GM21515 (cell line): ENCODE results near the gene TBXA2R.

Source experiments
- ATAC-seq: cut with Tn5 transposase; IDR thresholded peaks from one replicate; pipeline ENCODE4 v1.9.1; 2021; ENCODE audit not compliant: unreplicated experiment

The TBXA2R gene

GRCh38 chr19:3620817-3621547 is 14.3 kb upstream of the TBXA2R start:
- no peak for ATAC-seq

DNA sequence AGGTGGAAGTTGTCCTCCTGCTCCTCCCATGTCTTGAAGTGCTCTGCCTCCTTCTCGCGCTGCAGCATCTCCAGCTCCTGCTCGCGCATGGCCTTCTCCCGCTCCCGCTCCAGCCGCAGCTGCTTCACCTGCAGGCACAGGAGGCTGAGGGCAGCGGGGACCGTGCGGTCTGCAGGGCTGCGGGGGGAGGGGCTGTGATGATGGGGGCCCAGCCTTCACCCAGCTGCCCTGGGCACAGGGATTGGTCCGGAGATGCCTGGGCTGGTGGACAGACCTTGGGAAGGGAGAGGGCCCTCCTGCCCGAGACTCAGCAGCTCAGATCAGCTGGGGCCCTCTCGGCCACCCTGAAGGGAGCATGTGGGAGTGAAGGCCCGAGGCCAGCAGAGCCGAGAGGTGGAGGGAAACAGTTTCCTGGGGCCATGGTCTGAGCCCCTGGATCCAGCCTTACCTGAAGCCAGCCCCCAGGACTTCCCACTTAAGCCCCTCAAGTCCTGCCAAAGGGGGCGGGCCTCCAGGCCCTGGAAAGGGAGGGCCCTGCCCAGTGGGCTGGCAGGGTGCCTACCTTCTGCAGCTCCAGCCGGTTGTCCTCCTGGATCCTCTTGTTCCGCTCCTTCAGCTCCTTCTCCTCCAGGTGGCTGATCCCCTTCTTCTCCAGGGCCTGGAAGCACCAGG is 13.6 kb upstream of the TBXA2R start:
- no peak for ATAC-seq

DNA sequence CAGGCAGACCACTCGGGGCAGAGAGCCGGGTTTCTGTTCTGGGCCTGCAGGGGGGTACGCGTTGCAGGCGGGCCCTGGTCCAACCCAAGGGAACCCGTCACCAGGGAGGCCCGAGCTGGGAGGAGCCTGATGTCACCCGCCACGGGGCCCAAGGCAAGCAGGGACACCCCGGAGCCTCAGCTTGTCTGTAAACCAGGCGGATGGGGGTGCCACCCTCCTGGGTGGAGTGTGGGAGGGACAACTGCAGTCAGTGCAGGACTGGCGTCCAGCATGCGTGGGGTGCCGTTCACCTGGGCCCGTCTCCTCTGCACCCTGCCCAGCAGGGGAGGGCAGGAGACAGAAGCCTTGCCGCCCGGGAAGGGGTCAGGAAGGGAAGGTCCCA is 12.9 kb upstream of the TBXA2R start:
- ATAC-seq, result no peak

GRCh38 chr19:3618811-3619630 is 12.3 kb upstream of the TBXA2R start:
- no peak for ATAC-seq

DNA sequence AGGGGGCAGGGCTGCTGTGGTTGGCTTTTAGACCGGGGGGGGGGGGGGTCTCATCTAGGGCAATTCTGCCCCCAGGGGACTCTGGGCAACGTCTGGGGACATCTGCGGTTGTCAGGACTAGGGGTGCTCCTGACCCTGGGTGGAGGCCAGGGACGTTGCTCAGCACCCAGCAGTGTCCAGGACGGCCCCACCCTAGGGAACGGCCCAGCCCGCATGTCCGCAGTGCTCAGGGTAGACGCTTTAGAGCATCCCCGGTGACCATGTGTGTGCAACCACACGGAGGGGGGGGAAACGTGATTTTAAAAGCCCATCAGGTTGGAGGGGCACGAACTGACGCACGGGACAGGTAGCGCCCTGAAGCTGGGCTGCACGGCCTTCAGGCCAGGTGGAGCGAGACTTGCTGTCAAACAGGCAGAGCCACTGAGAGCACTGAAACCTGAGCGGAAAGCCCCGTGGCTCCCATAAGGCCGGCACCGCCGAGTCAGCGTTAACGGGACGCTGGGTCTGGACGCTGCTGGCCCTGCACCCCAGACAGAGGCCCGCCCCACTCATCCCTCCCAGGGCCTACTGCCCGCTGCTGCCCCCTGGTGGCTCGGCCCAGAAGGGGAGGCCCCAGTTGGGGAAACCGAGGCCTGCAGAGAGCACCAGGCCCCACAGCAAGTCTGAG is 11.6 kb upstream of the TBXA2R start:
- ATAC-seq, result no peak

GRCh38 chr19:3617463-3617862 is 10.8 kb upstream of the TBXA2R start:
- ATAC-seq, result no peak

DNA sequence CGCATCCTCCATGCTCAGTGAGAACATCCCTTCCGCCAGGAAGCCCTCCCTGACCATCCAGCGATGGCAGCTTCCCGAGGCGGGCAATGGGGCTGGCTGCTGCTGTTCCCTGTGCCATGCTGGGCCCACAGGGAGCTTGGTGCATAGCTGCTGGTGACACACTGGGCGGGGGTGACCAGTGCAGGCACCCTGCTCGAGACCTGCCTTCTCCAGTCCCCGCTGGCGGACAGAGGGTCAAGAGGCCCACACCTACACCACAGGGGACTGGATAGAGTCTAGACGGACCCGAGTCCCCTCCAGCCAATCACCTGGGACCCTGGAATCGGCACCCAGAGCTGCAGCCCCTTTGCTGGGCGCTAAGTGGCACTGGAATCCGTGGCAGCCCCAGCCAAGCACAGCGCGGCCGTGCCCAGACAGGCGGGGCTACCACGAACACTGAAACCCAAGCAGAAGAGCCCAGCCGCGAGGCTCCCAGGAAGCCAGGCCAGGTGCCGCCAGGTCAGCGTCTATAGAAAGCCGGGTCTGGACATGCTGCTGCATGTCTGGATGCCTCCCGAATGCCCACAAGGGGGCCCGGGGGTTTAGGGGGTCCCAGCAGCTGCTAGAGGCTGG is 9.0 kb upstream of the TBXA2R start:
- no peak for ATAC-seq

DNA sequence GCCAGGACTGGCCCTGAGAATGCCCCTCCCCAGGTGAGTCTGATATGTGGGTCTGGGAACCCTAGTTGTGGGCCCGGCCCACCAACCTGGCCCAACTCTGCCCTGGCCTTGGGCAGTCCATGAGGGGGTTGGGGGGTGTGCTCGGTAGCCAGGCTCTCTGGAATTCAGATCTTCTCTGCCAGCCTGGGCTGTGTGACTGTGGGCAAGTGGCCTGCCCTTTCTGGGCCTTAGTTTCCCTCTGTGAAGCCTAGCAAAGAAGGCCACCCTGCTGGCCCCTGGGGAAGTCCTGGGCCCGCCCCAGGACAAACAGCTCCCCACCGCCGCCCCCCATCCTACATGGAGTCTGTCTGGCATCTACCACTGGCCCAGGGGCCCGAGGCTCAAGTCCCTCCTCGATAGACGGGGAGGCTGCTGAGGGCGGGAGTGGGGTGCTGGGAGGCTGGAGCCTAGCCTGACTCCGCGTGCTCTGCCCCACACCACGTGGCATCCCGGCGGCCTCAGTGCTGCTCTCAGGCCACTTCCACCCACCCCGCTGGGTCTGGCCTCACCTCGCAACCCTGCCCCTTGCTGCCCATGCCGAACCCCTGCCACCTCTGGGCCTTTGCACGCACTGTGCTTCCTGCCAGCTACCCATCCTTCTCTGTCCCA is 8.3 kb upstream of the TBXA2R start:
- ATAC-seq, result no peak

DNA sequence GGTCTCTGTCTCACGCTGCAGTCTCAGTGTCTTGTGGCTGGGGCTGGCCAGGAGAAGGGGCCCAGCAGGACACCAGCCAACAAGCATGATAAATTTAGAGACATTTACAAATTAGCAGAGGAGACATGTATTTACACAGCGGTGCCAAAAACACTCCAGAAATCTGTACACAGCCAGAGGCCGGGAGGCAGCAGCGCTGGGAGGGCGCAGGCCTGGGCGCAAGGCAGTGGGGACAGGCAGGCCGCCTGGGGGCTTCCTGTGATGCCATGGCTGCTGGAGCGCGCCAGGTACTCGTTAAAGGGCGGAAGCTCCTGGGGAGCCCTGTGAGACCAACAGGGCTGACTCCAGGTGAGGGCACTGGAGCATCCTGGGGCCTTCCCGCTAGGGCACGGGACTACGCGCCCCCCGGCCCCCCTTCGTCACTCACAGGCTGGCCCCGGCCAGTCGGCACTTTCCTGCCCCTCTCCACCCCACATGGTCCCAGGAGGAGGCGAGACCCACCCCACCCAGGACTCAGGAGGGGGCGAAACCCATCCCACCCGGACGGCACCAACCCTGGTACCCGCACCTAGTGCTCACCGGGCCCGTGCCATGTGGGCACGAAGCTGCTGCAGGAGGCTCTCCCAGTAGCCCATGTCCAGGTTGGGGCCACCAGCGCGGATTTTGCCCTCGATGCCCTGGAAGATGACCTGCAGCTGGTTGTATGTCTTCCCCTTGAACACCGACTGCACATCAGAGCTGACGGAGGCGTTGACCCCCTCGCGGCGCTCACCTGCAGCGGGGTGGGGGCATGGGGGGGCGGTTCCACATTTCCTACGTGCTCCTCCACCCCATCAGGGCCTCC is 7.4 kb upstream of the TBXA2R start:
- no peak for ATAC-seq

DNA sequence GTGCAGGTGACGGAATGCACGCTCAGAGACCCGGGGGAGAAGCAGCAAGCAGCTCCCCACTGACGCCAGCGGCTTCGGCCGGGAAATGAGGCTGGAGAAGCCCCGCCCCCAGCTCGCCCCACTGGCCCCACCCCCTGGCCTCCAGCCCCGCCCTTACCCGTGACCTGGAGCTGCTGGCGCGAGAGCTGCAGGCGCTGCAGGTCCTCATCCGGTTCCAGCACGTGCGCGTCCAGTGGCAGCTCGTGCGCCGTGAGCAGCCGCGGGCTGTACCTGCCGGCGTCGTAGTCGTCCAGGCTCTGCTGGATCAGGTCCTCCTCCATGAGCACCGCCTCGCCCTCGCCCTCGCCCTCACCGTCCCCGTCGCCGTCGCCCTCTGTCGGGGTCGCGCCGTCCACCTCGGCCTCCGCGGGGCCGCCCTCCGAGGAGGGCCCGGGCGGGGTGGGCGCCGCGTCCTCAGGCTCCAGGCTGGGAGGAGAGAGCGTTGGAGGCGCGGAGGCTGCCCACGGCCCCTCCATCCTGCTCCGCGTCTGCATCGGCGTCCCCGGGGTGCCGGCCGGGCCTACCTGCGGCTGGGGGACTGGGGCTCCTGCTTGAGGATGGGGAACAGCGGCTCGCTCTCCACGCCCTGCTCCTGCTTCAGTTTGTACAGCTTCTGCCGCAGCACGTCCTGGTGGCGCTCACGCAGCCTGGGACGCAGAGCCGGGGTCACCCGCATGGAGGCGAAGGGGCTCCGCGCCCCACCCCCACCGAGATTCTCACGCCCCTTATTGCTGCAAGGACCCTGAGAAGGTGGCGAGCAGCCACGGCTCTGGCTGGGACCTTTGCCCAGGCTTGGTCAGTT is 6.4 kb upstream of the TBXA2R start:
- no peak for ATAC-seq

DNA sequence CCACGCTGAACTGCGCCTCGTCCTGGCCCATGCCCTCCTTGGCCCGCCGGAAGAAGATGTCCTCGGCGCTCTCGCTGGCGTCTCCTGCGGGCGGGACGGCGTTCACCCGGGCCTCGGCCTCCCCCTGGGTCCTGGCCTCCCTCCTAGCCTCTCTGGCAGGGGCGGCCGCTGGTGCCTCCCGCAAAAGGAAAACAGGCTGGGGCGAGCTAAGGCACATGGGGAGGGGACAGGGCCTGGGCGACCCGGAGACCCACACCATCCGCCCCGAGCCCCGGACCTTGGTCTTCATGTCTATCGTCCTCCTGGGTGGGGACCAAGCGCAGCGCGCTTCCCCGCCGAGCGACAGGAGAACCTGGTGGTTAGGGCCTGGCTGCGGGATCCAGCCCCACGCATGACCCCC is 5.7 kb upstream of the TBXA2R start:
- ATAC-seq, result no peak

GRCh38 chr19:3611841-3612240 is 5.2 kb upstream of the TBXA2R start:
- no peak for ATAC-seq

GRCh38 chr19:3610745-3611717 is 4.4 kb upstream of the TBXA2R start:
- ATAC-seq, result no peak

- no peak for ATAC-seq
Measured at GRCh38 chr19:3609779-3610719, 3.4 kb upstream of the TBXA2R start.

GRCh38 chr19:3608750-3609322 is 2.2 kb upstream of the TBXA2R start:
- no peak for ATAC-seq

- ATAC-seq, result no peak
Measured at GRCh38 chr19:3608079-3608641, 1.5 kb upstream of the TBXA2R start.
